ENCODE data around the gene STK24.

DNA sequence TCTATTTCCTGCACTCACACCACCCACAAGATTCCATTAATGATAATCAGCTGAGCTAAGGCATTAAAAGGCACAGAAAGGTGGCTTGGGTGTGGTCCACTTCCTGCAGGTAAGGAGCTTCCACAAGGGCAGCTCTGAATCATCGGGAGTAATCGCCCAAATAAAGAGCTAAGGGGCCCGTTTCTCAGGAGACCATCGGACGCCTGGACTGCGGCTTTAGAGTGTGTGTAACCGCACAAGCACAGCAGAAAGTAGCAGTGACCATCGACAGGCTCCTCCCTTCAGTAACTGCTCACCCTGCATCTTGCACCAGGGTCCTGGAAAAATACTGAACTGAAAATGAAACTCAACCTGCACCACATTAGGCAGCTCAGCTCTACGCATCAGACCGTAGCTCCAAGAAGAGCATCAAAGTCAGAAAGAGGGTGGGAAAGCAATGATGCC, 6.0 kb downstream of the STK24 start:
- TF ChIP-seq, protein P1, sequence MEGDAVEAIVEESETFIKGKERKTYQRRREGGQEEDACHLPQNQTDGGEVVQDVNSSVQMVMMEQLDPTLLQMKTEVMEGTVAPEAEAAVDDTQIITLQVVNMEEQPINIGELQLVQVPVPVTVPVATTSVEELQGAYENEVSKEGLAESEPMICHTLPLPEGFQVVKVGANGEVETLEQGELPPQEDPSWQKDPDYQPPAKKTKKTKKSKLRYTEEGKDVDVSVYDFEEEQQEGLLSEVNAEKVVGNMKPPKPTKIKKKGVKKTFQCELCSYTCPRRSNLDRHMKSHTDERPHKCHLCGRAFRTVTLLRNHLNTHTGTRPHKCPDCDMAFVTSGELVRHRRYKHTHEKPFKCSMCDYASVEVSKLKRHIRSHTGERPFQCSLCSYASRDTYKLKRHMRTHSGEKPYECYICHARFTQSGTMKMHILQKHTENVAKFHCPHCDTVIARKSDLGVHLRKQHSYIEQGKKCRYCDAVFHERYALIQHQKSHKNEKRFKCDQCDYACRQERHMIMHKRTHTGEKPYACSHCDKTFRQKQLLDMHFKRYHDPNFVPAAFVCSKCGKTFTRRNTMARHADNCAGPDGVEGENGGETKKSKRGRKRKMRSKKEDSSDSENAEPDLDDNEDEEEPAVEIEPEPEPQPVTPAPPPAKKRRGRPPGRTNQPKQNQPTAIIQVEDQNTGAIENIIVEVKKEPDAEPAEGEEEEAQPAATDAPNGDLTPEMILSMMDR (IDR thresholded peaks at IDR 0.05; ENCODE audit: low read length): no peak
- no peak for TF ChIP-seq EZH2 (optimal IDR thresholded peaks at IDR 0.05; ENCODE audit: low read depth, low read length)
- no peak for TF ChIP-seq EZH2phosphoT487 (IDR thresholded peaks at IDR 0.05; ENCODE audit: low read length)

Measured in MM.1S (cell line).